K562 (cell line): ENCODE results near the gene ABHD8. TPM values are rescaled to one million over a fixed set of nuclear protein-coding genes. Genes with fewer than 3 reads are reported as not detected.

Experiments used
- ATF7 ChIP-seq: fragments of 450-650 bp; IDR thresholded peaks from 2 replicates; pipeline ENCODE4 v1.7.1; 2014; ENCODE audit warnings: mild to moderate bottlenecking, moderate library complexity
- CHCHD3 ChIP-seq: fragments of 250-450 bp; sonication (Bioruptor Pico); IDR thresholded peaks from 2 replicates; pipeline ENCODE4 v2.1.2; 2022; ENCODE audit warnings: mild to moderate bottlenecking
- EGR1 ChIP-seq: fragments of 450-650 bp; conservative IDR thresholded peaks from 2 replicates; pipeline ENCODE4 v1.6.1; 2017; ENCODE audit warnings: mild to moderate bottlenecking
- FOXA3 ChIP-seq, 2 experiments: fragments of 450-650 bp in 1 of 2; sonication (generic) in 1 of 2; formaldehyde crosslinking; IDR thresholded peaks in 1 of 2; conservative IDR thresholded peaks in 1 of 2; 2 replicates each; pipeline versions ENCODE4 v1.4.0 to v1.8.0; 2020 to 2022; ENCODE audit warnings: mild to moderate bottlenecking in 2 of 2, missing genetic modification reagents in 1 of 2
- FOXJ2 ChIP-seq: fragments of 200-800 bp; sonication (Bioruptor generic); IDR thresholded peaks from 2 replicates; pipeline ENCODE4 v1.6.1; 2016; ENCODE audit warnings: missing genetic modification characterization, missing compliant biosample characterization
- GMEB1 ChIP-seq: fragments of 250-450 bp; sonication (Bioruptor Pico); IDR thresholded peaks from 2 replicates; pipeline ENCODE4 v1.4.0; 2020; ENCODE audit warnings: mild to moderate bottlenecking
- HES1 ChIP-seq: fragments of 450-650 bp; IDR thresholded peaks from 2 replicates; pipeline ENCODE4 v1.6.1; 2016; ENCODE audit warnings: low read depth, mild to moderate bottlenecking, moderate library complexity
- HEY1 ChIP-seq: fragments of 250-450 bp; sonication (Bioruptor Pico); IDR thresholded peaks from 2 replicates; pipeline ENCODE4 v1.5.0; 2020; ENCODE audit warnings: mild to moderate bottlenecking, moderate library complexity, borderline replicate concordance
- ID3 ChIP-seq, 2 experiments: fragments of 250-450 bp in 1 of 2; fragments of 450-650 bp in 1 of 2; sonication (Bioruptor Pico) in 1 of 2; IDR thresholded peaks; 2 replicates each; pipeline versions ENCODE4 v1.6.1 to v1.8.0; 2016 to 2021; ENCODE audit warnings: mild to moderate bottlenecking in 2 of 2, moderate library complexity in 2 of 2, missing compliant biosample characterization in 1 of 2, missing genetic modification characterization in 1 of 2
- MNT ChIP-seq, 2 experiments: fragments of 450-650 bp; conservative IDR thresholded peaks; 2 replicates each; pipeline ENCODE4 v1.6.1; 2017; ENCODE audit warnings: mild to moderate bottlenecking in 2 of 2, moderate library complexity in 2 of 2
- NEUROD1 ChIP-seq: fragments of 150-350 bp; IDR thresholded peaks from 2 replicates; pipeline ENCODE4 v1.6.1; 2014; ENCODE audit warnings: borderline replicate concordance, low read length, low read depth; ENCODE audit not compliant: partially characterized antibody
- PHF20 ChIP-seq: fragments of 450-650 bp; IDR thresholded peaks from 2 replicates; pipeline ENCODE4 v1.6.1; 2018; ENCODE audit not compliant: partially characterized antibody
- POLR2B ChIP-seq: fragments of 450-650 bp; IDR thresholded peaks from 2 replicates; pipeline ENCODE4 v1.6.1; 2018; ENCODE audit warnings: low read depth; ENCODE audit not compliant: partially characterized antibody
- RCOR1 ChIP-seq, 2 experiments: IDR thresholded peaks; 2 replicates each; pipeline ENCODE4 v1.6.1; 2012; ENCODE audit warnings: low read depth in 2 of 2, low read length in 2 of 2, borderline replicate concordance in 1 of 2, improper control_type of control experiment in 1 of 2
- SMAD1 ChIP-seq: fragments of 150-350 bp; IDR thresholded peaks from 2 replicates; pipeline ENCODE4 v1.6.1; 2014; ENCODE audit warnings: low read length, low read depth; ENCODE audit not compliant: partially characterized antibody
- ZBTB7A ChIP-seq: IDR thresholded peaks from 2 replicates; pipeline ENCODE4 v1.6.1; 2011; ENCODE audit warnings: low read depth, mild to moderate bottlenecking, low read length, moderate library complexity, borderline replicate concordance; ENCODE audit not compliant: control insufficient read depth
- ZBTB8A ChIP-seq: fragments of 450-650 bp; IDR thresholded peaks from 2 replicates; pipeline ENCODE4 v1.6.1; 2018; ENCODE audit warnings: mild to moderate bottlenecking, moderate library complexity; ENCODE audit not compliant: partially characterized antibody
- ZFP36 ChIP-seq: fragments of 150-350 bp; IDR thresholded peaks from 2 replicates; pipeline ENCODE4 v1.6.1; 2018; ENCODE audit warnings: low read length, low read depth; ENCODE audit not compliant: partially characterized antibody
- ZFX ChIP-seq: sonication (generic); formaldehyde crosslinking; IDR thresholded peaks from 2 replicates; pipeline ENCODE4 v1.8.0; 2022; ENCODE audit warnings: mild to moderate bottlenecking, missing genetic modification reagents, moderate library complexity
- ZNF24 ChIP-seq: fragments of 450-650 bp; IDR thresholded peaks from 2 replicates; pipeline ENCODE4 v1.6.1; 2016
- ZNF780A ChIP-seq: fragments of 250-450 bp; sonication (Bioruptor Pico); IDR thresholded peaks from 2 replicates; pipeline ENCODE4 v1.5.0; 2021; ENCODE audit warnings: mild to moderate bottlenecking
- polyA plus RNA-seq, 8 experiments: library from polyadenylated mRNA; depleted of rRNA in 4 of 8; stranded (reverse) in 5 of 8; unstranded in 3 of 8; fragments of >200 nt; fragmentation: Nextera tagmentation in 2 of 8; fragmentation: Illumina TruSeq in 1 of 8; extraction: Ambion mirVana in 2 of 8; extraction: Trizol in 1 of 8; gene quantifications; 2 replicates each; pipeline versions ENCODE4 v1.2.1 to v1.2.3, GENCODE V29; 2011 to 2014; ENCODE audit warnings: inconsistent platforms in 1 of 8, missing spikeins in 1 of 8
- total RNA-seq, 7 experiments: library from RNA; depleted of rRNA in 6 of 7; stranded (reverse); fragments of >200 nt in 6 of 7; fragmentation: Illumina TruSeq in 2 of 7; extraction: Trizol in 2 of 7; gene quantifications; 2 replicates each; pipeline versions ENCODE4 v1.2.1 to v1.2.3, GENCODE V29; 2011 to 2021; ENCODE audit warnings: low replicate concordance in 1 of 7

The ABHD8 gene
- total and polyA plus RNA-seq, 9 of the 15 experiments (the other 6 are each of a cell fraction or from before 2014, with no cell fraction given): 0.04 to 6.6 (median 2.0) TPM; not detected in 1

GRCh38 chr19:17246681-17247425 lies 56.4 kb downstream of the ABHD8 start (continued):
- peak; percentile 71 for TF ChIP-seq EGR1
- TF ChIP-seq ZBTB8A: no peak
- TF ChIP-seq FOXJ2: no peak
- TF ChIP-seq ID3 (CRISPR knock-in tag; IDR thresholded peaks at IDR 0.05): no peak
- TF ChIP-seq ID3 (tag; IDR thresholded peaks at IDR 0.05): peak; percentile 13; the same call in 1 of the 2 replicates
- no peak for TF ChIP-seq SMAD1
- peak in 1 of 2 experiments; percentile 77; a peak in 2 of 4 replicates for TF ChIP-seq RCOR1 (IDR thresholded peaks at IDR 0.05; ENCODE audit: borderline replicate concordance in 1 of 2, low read depth in 2 of 2, low read length in 2 of 2)
- no peak; the same call in 1 of the 2 replicates for TF ChIP-seq ATF7
- no peak for TF ChIP-seq ZNF780A (CRISPR knock-in tag)
- TF ChIP-seq FOXA3 (CRISPR knock-in tag; conservative IDR thresholded peaks at IDR 0.05 in 1 of 2, IDR thresholded peaks at IDR 0.05 in 1 of 2): peak in 1 of 2 experiments; percentile 48; a peak in 1 of 4 replicates
- peak; percentile 34; the same call in 1 of the 2 replicates for TF ChIP-seq ZFX (CRISPR knock-in tag)
- no peak for TF ChIP-seq ZNF24
- peak; percentile 56; the same call in 1 of the 2 replicates for TF ChIP-seq ZBTB7A
- no peak for TF ChIP-seq HES1
- TF ChIP-seq CHCHD3 (CRISPR knock-in tag): no peak
- no peak for TF ChIP-seq HEY1 (CRISPR knock-in tag)
- no peak for TF ChIP-seq NEUROD1
- TF ChIP-seq ZFP36: peak; percentile 20
- no peak for TF ChIP-seq POLR2B
- TF ChIP-seq MNT (conservative IDR thresholded peaks at IDR 0.05): no peak
- no peak for TF ChIP-seq GMEB1
- TF ChIP-seq PHF20: peak; percentile 57
